GM23338 (cell line): Measurements from ENCODE around the gene KIRREL3.

Source experiments
- CREB1 ChIP-seq: fragments of 250-450 bp; sonication (Bioruptor Pico); IDR thresholded peaks from 2 replicates; pipeline ENCODE4 v1.5.0; 2020; ENCODE audit warnings: low read depth, mild to moderate bottlenecking, moderate library complexity
- EZH2 ChIP-seq: fragments of 200-600 bp; sonication (generic); IDR thresholded peaks from one replicate; pipeline ENCODE4 v1.8.0; 2017; ENCODE audit warnings: antibody characterized with exemption, mild to moderate bottlenecking, low read depth; ENCODE audit not compliant: unreplicated experiment
- POLR2AphosphoS5 ChIP-seq: IDR thresholded peaks from 2 replicates; pipeline ENCODE4 v1.6.1; 2016; ENCODE audit warnings: antibody characterized with exemption, low read depth
- STAT1 ChIP-seq: IDR thresholded peaks from one replicate; pipeline ENCODE4 v1.6.1; 2016; ENCODE audit warnings: antibody characterized with exemption; ENCODE audit not compliant: unreplicated experiment
- TF ChIP-seq, protein P1 (sequence below), 2 experiments: fragments of 200-600 bp in 1 of 2; sonication (generic) in 1 of 2; conservative IDR thresholded peaks; 2 replicates each; pipeline versions ENCODE4 v1.5.1 to v1.6.1; 2016 to 2017; ENCODE audit warnings: antibody characterized with exemption in 2 of 2, low read depth in 2 of 2, mild to moderate bottlenecking in 2 of 2, moderate library complexity in 1 of 2
- TF ChIP-seq, protein P2 (sequence below): IDR thresholded peaks from one replicate; pipeline ENCODE4 v1.6.1; 2018; ENCODE audit warnings: antibody characterized with exemption; ENCODE audit not compliant: unreplicated experiment

DNA sequence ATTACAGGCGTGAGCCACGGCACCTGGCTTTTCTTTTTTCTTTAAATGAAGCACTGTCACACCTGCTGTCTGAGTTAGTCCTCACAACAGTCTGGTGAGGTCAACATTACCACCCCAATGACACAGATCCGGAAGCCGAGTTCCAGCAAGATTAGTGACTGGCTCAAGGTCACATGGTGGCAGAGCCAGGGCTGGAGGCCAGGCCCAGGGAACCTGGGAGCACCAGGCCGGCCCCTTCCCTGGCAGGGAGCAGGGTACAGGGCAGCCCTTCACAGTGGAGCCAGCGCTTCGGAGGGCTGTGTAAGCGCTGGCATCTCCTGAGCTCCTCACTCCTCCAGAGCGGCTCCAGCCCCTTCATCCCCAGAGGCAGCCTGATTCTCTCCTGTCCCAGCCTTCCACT lies 526.4 kb downstream of the KIRREL3 start:
- TF ChIP-seq, protein P1, sequence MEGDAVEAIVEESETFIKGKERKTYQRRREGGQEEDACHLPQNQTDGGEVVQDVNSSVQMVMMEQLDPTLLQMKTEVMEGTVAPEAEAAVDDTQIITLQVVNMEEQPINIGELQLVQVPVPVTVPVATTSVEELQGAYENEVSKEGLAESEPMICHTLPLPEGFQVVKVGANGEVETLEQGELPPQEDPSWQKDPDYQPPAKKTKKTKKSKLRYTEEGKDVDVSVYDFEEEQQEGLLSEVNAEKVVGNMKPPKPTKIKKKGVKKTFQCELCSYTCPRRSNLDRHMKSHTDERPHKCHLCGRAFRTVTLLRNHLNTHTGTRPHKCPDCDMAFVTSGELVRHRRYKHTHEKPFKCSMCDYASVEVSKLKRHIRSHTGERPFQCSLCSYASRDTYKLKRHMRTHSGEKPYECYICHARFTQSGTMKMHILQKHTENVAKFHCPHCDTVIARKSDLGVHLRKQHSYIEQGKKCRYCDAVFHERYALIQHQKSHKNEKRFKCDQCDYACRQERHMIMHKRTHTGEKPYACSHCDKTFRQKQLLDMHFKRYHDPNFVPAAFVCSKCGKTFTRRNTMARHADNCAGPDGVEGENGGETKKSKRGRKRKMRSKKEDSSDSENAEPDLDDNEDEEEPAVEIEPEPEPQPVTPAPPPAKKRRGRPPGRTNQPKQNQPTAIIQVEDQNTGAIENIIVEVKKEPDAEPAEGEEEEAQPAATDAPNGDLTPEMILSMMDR (conservative IDR thresholded peaks at IDR 0.05; ENCODE audit: low read depth in 2 of 2): no peak
- TF ChIP-seq, protein P2, sequence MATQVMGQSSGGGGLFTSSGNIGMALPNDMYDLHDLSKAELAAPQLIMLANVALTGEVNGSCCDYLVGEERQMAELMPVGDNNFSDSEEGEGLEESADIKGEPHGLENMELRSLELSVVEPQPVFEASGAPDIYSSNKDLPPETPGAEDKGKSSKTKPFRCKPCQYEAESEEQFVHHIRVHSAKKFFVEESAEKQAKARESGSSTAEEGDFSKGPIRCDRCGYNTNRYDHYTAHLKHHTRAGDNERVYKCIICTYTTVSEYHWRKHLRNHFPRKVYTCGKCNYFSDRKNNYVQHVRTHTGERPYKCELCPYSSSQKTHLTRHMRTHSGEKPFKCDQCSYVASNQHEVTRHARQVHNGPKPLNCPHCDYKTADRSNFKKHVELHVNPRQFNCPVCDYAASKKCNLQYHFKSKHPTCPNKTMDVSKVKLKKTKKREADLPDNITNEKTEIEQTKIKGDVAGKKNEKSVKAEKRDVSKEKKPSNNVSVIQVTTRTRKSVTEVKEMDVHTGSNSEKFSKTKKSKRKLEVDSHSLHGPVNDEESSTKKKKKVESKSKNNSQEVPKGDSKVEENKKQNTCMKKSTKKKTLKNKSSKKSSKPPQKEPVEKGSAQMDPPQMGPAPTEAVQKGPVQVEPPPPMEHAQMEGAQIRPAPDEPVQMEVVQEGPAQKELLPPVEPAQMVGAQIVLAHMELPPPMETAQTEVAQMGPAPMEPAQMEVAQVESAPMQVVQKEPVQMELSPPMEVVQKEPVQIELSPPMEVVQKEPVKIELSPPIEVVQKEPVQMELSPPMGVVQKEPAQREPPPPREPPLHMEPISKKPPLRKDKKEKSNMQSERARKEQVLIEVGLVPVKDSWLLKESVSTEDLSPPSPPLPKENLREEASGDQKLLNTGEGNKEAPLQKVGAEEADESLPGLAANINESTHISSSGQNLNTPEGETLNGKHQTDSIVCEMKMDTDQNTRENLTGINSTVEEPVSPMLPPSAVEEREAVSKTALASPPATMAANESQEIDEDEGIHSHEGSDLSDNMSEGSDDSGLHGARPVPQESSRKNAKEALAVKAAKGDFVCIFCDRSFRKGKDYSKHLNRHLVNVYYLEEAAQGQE: no peak
- TF ChIP-seq POLR2AphosphoS5: no peak
- no peak for TF ChIP-seq EZH2
- TF ChIP-seq STAT1: no peak
- TF ChIP-seq CREB1 (CRISPR knock-in tag): no peak
